CD14-positive monocyte (primary cell): ENCODE data around the gene HAUS2. TPM values are rescaled to one million over a fixed set of nuclear protein-coding genes. Genes with fewer than 3 reads are reported as not detected.

Experiments used
- DNase-seq, 3 donors: peaks; one replicate each; pipeline ENCODE4 v3.0.0-alpha.2; 2011 to 2022
- H2AFZ ChIP-seq: 2 replicates; pipeline ENCODE4 v1.6.0; 2012; ENCODE audit warnings: mild to moderate bottlenecking, low read depth, low read length, inconsistent platforms; ENCODE audit not compliant: insufficient read depth, poor library complexity, severe bottlenecking
- H3K27ac ChIP-seq, 2 donors: 1 replicate in 1 of 2; 2 replicates in 1 of 2; pipeline ENCODE4 v1.5.1; 2012 to 2013; ENCODE audit warnings: low read length in 2 of 2, control low read depth in 1 of 2, inconsistent platforms in 1 of 2, low read depth in 1 of 2, mild to moderate bottlenecking in 1 of 2
- H3K27me3 ChIP-seq, 2 donors: one replicate each; pipeline versions ENCODE4 v1.6.0 to v1.6.1; 2011 to 2013; ENCODE audit warnings: low read length in 2 of 2; ENCODE audit not compliant: control insufficient read depth in 2 of 2, insufficient read depth in 2 of 2
- H3K36me3 ChIP-seq, 2 donors: replicated peaks in 1 of 2; 1 replicate in 1 of 2; 2 replicates in 1 of 2; pipeline versions ENCODE4 v1.5.1 to v1.6.1; 2012 to 2013; ENCODE audit warnings: low read length in 2 of 2, control low read depth in 1 of 2, inconsistent platforms in 1 of 2, mild to moderate bottlenecking in 1 of 2; ENCODE audit not compliant: insufficient read depth in 2 of 2, control insufficient read depth in 1 of 2
- H3K4me1 ChIP-seq, 2 donors: 1 replicate in 1 of 2; 2 replicates in 1 of 2; pipeline versions ENCODE4 v1.5.1 to v1.6.1; 2012 to 2013; ENCODE audit warnings: low read length in 2 of 2, control low read depth in 1 of 2, inconsistent platforms in 1 of 2, mild to moderate bottlenecking in 1 of 2, moderate library complexity in 1 of 2; ENCODE audit not compliant: insufficient read depth in 2 of 2, control insufficient read depth in 1 of 2
- H3K4me2 ChIP-seq: replicated peaks from 2 replicates; pipeline ENCODE3; 2012; ENCODE audit warnings: low read length, moderate library complexity, mild to moderate bottlenecking; ENCODE audit not compliant: poor library complexity, severe bottlenecking; ENCODE audit errors: extremely low read depth
- H3K4me3 ChIP-seq, 3 experiments: fragments of 200-600 bp in 1 of 3; sonication (generic) in 1 of 3; replicated peaks in 1 of 3; 1 replicate in 2 of 3; 2 replicates in 1 of 3; pipeline ENCODE4 v1.5.1; 2011 to 2013; ENCODE audit warnings: low read length in 3 of 3, mild to moderate bottlenecking in 3 of 3, control low read depth in 2 of 3, low read depth in 2 of 3, inconsistent platforms in 1 of 3, moderate library complexity in 1 of 3
- H3K79me2 ChIP-seq: 2 replicates; pipeline ENCODE4 v1.6.0; 2012; ENCODE audit warnings: mild to moderate bottlenecking, control low read depth, inconsistent platforms, low read length, moderate library complexity; ENCODE audit not compliant: insufficient read depth
- H3K9ac ChIP-seq: 2 replicates; pipeline ENCODE4 v1.6.0; 2017; ENCODE audit warnings: low read length, mild to moderate bottlenecking; ENCODE audit not compliant: insufficient read depth, poor library complexity, severe bottlenecking
- H3K9me3 ChIP-seq, 2 donors: replicated peaks in 1 of 2; 1 replicate in 1 of 2; 2 replicates in 1 of 2; pipeline versions ENCODE4 v1.5.1 to v1.6.1; 2012 to 2013; ENCODE audit warnings: low read length in 2 of 2, control low read depth in 1 of 2; ENCODE audit not compliant: control insufficient read depth in 1 of 2, insufficient read depth in 1 of 2
- H4K20me1 ChIP-seq: 2 replicates; pipeline ENCODE4 v1.6.0; 2012; ENCODE audit warnings: mild to moderate bottlenecking, low read length, control low read depth, moderate library complexity; ENCODE audit not compliant: insufficient read depth
- H3K27ac Mint-ChIP-seq, 7 donors: one replicate each; pipeline ENCODE4 v1.8.0; 2020; ENCODE audit warnings: mild to moderate bottlenecking in 7 of 7, mixed read lengths in 7 of 7, moderate library complexity in 6 of 7, inconsistent platforms in 2 of 7
- H3K27me3 Mint-ChIP-seq, 3 donors: one replicate each; pipeline ENCODE4 v1.8.0; 2021 to 2022; ENCODE audit warnings: low read depth in 3 of 3, mild to moderate bottlenecking in 3 of 3, mixed read lengths in 3 of 3, moderate library complexity in 3 of 3, inconsistent platforms in 1 of 3
- H3K36me3 Mint-ChIP-seq, 2 donors: one replicate each; pipeline ENCODE4 v1.8.0; 2020; ENCODE audit warnings: mixed read lengths in 2 of 2, inconsistent platforms in 1 of 2, mild to moderate bottlenecking in 1 of 2
- H3K4me1 Mint-ChIP-seq: one replicate; pipeline ENCODE4 v1.8.0; 2020; ENCODE audit warnings: mild to moderate bottlenecking, mixed read lengths
- H3K4me3 Mint-ChIP-seq, 2 donors: one replicate each; pipeline ENCODE4 v1.8.0; 2020; ENCODE audit warnings: mild to moderate bottlenecking in 2 of 2, mixed read lengths in 2 of 2, moderate library complexity in 1 of 2
- H3K9me3 Mint-ChIP-seq, 7 donors: one replicate each; pipeline ENCODE4 v1.8.0; 2020 to 2022; ENCODE audit warnings: mixed read lengths in 7 of 7, mild to moderate bottlenecking in 6 of 7, moderate library complexity in 6 of 7, inconsistent platforms in 2 of 7
- CTCF ChIP-seq: fragments of 200-600 bp; IDR thresholded peaks from one replicate; pipeline ENCODE4 v1.8.0; 2022; ENCODE audit warnings: antibody characterized with exemption, mild to moderate bottlenecking
- WGBS: methylation state at CpG from one replicate; pipeline ENCODE4 v1.1.5; 2013; ENCODE audit warnings: missing lambda C conversion rate; ENCODE audit not compliant: insufficient coverage; 5-methylcytosine and 5-hydroxymethylcytosine counted together
- intact Hi-C, 2 donors: fragments of 100-400 bp; cut with micrococcal nuclease; formaldehyde crosslinking; loops; one replicate each; pipeline versions ENCODE4 v1.15.0 to v1.15.1; 2023
- polyA plus RNA-seq, 3 donors: library from polyadenylated mRNA; depleted of rRNA in 1 of 3; unstranded in 2 of 3; stranded (reverse) in 1 of 3; fragments of 300-500 nt in 2 of 3; fragments of >200 nt in 1 of 3; fragmentation: Illumina TruSeq in 2 of 3; gene quantifications; 1 replicate in 2 of 3; 2 replicates in 1 of 3; pipeline ENCODE4 v1.2.3, GENCODE V29; 2012 to 2021

Gene HAUS2
- polyA plus RNA-seq, 3 donors = 12.5 to 22.0 (median 15.9) TPM

- Mint-ChIP-seq H3K36me3 (peaks cover 69 to 82% of the 10 kb centered on the region in 2 donors), H3K27me3 (no peaks in the 10 kb centered on the region), H3K4me1 (no peaks in the 10 kb centered on the region), H3K27ac (no peak overlapping the region), H3K4me3 (no peak overlapping the region), H3K9me3 (no peaks in the 10 kb centered on the region)
- Histone ChIP-seq H3K4me3 (no peak overlapping the region), H3K36me3 (peaks cover 72 to 93% of the 10 kb centered on the region in 2 donors), H4K20me1 (peaks cover 23% of the 10 kb centered on the region), H3K4me1 (no peaks in the 10 kb centered on the region), H3K9ac (no peak overlapping the region), H3K27me3 (no peaks in the 10 kb centered on the region), H3K27ac (no peak overlapping the region), H3K79me2 (no peaks in the 10 kb centered on the region), H2AFZ (no peak overlapping the region), H3K4me2 (no peak overlapping the region), H3K9me3 (no peaks in the 10 kb centered on the region)
- intact Hi-C loops = no loop called here
- WGBS = no CpG with 5 or more reads among the region's 3 CpGs
- DNase-seq = no peak
- TF ChIP-seq CTCF = no peak
Measured at GRCh38 chr15:42528970-42529369, 19.7 kb upstream of the HAUS2 start.

- Mint-ChIP-seq H3K27ac (peak overlapping the region in 1 of 7 donors; percentile 21), H3K9me3 (no peaks in the 10 kb centered on the region), H3K4me3 (no peak overlapping the region), H3K36me3 (peaks cover 67 to 82% of the 10 kb centered on the region in 2 donors), H3K27me3 (no peaks in the 10 kb centered on the region), H3K4me1 (no peaks in the 10 kb centered on the region)
- no peak overlapping the region for H3K27ac ChIP-seq
- H3K4me3 ChIP-seq = no peak overlapping the region
- no peak for TF ChIP-seq CTCF
- H3K36me3 ChIP-seq = peaks cover 58 to 99% of the 10 kb centered on the region in 2 donors
- peaks cover 11% of the 10 kb centered on the region for H4K20me1 ChIP-seq
- H3K27me3 ChIP-seq = no peaks in the 10 kb centered on the region
- no peak overlapping the region for H3K9ac ChIP-seq
- no peaks in the 10 kb centered on the region for H3K79me2 ChIP-seq
- intact Hi-C loops = no loop called here
- no peak overlapping the region for H3K4me2 ChIP-seq
- H3K4me1 ChIP-seq = no peaks in the 10 kb centered on the region
- H2AFZ ChIP-seq = no peak overlapping the region
- no peak for DNase-seq
- H3K9me3 ChIP-seq = no peaks in the 10 kb centered on the region
- no CpG with 5 or more reads among the region's 1 CpG for WGBS
Measured at GRCh38 chr15:42533246-42533645, 15.4 kb upstream of the HAUS2 start.
